ENCODE measurements around the gene STXBP6.
A peak's percentile ranks its signal among the peaks of the same experiment; 100 is the strongest.
"Not testable (repeated sequence)": the region's sequence is repeated elsewhere in the genome, so short reads cannot be mapped to it uniquely, and the experiment has no call there.

The STXBP6 gene

DNA sequence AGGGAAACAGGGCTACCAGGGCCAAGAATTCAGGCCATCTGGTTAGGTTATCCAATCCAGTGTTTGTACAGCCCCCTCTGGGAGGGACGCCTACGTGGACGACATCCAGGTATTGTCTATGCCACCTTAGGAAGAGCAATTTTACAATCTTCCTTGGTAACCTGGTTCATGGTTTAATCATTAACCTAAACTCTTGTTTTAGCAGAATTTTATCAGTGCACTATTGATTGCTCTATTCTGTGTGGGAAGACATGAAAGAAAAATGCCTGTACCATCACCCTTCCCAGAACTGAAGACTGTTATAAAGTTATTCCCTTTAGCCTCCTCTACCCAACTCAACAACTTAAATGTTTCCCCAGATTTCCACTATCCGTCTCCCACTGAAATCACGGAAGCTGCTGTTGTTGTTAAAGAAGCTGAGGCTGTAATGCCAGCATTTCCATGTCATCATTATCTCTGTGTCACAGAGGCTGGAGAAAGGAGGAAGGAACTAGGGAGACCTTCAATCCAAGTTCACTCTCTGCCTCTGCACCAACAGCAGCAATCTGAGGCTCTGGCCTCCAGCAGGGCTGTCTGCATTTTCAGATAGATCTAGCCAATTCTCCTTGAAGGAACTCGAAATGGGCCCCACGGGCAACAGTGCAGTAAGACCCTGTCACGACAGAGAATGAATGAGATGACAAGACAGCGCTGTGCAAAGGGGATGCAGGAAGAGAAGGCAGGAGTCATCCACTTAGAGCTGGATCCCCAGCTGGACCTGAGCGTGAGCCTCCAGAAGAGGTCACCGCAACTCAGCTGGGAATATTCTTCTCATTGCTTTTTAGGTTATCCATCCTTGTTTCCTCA, 232.5 kb downstream of the STXBP6 start:
- DNase-seq = no peak

DNA sequence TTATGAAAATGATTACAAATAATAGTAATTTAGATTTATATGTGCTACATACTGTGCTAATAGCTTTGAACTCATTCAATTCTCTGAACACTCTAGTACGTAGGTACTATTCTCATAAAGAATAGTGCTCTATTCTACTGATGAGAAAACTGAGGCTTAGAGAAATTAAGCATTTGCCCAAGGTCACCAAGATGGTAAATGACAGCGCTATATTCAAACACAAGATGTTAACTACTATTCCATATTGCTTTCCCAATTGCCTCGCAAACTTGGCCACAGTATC, 233.1 kb downstream of the STXBP6 start:
- DNase-seq = no peak

DNA sequence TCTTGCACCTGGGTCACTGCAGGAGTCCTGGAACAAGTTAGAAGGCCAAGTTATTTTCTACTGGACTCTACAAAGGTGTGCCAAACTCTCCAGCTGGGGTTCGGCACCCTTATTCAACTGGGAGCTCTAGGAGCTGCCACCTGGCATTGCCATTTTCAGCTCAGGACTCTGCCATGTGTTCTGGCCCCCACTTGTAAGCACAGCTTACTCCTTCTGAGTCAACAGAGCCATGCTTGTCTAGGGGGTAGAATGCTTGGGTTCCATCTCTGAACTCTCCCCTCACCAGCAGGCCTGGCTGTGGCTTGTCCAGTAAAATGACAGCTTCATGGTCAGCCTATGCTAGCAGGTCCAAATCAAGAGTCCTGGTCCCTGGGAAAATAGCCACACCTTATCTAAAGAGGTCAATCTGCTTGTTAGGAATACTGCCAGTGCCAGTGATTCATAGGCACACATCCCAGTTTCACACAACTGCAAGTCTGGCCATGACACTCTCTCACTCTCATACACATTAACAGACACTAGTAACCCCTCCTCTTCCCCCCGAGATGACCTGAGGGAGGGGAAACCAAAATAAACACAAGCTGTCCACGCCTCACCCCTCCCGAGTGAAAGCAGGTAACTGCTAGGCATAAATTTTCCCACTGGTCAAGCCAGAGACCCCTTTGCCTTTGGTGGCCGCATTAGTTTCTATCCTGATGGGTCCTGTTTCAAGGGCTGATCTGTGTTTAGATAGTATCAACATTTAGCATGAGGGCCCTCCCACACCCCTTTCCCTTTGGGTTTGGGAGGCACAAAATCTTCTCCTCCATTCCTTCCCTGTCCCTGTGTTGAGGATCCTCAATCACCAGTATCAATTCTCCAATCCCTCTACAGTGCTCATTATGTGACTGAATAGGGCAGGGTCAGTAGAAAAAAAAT, 233.7 kb downstream of the STXBP6 start:
- no peak for DNase-seq

DNA sequence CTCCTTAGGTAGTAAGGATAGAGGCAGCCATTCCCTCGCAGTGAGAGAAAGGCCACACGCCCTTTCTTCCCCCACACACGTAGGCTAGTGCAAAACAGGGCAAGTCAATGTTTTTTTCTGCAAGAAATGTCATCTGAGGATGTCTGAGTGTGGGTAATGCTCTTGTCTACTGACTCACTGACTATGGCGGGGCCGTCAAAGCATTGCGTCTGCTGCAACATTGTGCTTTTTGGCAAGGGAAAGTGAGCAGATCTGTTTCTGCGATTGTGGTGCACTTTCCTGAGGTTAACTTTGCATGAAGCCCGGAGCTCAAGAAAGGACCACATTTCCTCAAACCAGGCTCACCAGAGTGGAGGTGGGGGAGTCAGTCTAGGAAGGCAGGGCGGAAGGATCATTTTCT, 234.4 kb downstream of the STXBP6 start:
- no peak for DNase-seq

DNA sequence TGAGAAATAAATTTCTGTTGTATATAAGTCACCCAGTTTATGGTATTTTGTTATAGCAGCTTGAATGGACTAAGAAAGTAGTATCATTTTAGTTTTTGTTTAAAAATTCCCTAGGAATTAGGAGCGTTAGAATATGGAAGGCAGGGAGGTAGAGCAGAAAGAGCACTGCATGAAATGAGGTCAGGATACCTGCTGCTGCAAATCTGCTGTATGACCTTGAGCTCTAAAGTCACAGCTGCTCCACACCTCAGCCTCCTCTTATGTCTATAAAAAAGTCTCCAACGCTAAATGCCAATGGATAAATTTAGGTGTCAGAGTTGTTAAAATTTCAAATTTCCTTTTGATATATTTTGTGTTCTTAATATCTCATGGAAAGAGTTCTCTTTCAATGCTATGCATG, 235.0 kb downstream of the STXBP6 start:
- no peak for DNase-seq

DNA sequence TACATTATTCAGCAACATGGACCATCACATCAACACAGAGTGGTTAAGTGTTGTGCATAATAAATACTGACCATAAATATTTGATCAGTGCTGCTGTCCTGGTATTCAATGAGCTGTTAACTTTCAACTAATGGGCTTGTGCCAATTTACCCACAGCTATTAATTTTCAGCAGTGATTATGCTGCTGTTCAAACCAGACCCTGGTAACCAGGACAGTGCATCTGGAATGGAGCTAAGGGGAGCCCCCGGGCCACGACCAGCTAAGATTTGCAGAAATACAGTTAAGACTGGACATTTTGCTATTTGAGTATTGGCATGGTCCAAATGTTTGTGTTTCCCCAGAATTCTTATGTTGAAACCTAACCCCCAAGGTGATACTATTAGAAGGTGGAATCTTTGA, 235.6 kb downstream of the STXBP6 start:
- DNase-seq = no peak

DNA sequence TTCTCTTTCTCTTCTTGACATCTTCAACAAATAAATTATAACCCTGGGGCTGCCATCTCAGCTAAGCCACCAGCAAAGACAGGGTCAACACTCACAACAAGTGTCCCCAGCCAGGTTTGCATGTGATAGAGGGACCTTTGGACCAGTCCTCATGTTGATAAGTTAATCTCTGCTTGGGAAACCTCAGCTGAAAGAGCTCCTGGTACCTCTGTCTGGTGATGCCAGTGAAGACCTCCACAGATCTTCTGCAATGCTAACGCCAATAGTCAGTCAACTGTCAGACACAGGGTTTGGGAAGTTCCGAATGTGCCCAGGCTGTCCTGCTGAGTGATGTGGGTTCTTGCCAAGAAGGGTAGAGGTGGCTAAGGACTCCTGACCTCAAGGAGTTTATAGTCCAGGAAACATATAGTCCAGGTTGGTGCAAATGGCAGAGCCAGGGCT, 236.1 kb downstream of the STXBP6 start:
- no peak for DNase-seq

DNA sequence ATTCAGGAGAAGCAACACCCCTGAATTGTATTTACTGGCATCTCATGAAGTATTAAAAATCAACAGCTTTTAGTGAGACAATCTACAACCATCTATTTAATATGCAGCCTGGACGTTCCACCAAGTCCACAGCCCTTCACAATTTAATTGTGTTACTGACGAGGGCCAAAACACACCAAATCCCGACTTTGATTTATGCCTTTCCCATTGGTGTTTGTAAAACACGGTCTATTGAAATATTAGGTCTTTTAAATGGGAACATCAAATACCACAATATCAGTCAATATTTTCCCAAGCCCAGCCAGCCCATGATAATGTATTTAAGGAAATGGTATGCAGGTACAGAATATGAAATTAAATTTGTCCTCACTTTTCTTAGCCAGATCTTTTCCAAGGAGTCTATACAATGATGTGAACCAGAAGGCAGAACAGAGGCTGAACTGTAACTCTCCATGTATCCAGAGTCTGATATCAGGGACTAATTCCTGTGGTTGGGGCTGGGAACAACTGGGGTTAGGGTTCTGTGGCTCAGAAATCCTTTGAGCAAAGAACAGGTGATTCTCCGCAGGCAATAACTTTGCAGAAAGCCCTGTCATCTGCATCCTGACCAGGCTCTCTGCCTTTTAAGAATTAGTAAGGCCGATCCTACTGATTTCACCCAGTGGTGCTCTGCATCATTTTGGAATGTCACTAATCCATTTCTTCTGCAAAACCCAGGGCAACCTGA, 236.7 kb downstream of the STXBP6 start:
- DNase-seq = no peak

DNA sequence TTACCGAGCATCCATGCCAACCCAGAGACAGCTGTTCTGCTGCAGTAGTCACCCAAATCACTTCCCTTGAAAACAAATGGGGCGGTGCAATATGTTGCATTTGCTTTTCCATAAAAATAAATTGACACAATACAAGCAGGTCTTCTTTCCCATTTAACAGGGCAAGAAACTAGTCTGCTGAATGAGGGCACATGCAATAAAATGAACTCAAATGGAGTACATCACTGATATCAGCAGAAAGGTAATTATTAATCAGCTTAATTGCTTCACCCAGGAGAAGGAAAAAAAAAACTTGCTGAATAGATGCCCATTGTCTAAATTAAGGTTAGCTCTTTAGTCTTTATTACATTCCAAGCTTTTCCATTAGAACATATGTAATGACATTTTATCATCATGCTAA, 240.8 kb downstream of the STXBP6 start:
- DNase-seq = no peak

DNA sequence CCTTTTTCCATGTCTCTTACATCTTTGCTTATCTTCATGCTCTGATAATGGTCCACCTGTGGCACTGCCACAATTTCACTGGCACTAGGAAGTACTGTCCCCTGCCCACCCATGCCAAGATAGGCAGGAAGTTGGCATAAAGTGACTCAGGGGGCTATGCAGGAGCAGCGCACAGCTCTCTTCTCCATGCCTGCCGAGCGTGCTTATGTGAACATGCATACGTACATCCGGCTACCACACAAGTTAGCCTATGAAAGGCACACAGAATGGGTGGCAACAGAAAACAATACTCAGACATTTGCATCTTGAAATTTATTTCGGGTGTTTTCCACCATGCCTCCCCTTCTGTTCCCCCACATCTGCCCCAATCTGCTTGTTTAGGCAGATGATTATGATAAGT, 241.5 kb downstream of the STXBP6 start:
- DNase-seq = no peak

DNA sequence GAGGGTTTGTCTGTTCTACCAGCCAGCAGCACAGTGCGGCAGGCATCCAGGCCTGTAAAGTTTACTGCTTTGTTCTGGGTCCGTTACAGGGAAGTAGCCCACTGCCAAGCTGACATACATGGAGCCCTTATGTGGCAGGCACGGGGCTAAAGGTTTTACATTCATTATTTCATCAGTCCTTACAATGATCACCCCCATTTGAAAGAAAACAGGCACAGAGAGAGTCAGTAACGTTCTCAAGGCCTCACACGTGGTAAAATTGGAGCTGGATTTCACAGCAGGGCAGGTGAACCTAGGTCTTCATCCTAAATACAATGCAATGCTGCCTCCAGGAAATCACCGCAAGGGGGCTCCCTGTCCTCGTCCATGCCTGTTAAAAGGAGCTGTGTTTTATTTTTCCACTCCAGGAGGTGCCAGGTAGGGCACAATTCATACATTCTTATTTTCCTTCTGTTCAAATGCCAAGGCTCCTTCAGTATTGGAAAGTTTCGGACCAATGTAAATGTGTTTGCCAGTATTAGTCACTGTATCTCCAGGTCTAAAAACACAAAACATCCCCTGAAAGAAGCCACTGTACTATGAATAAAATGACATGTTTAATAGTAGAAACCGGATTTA, 243.8 kb downstream of the STXBP6 start:
- peak; percentile 9 for DNase-seq

DNA sequence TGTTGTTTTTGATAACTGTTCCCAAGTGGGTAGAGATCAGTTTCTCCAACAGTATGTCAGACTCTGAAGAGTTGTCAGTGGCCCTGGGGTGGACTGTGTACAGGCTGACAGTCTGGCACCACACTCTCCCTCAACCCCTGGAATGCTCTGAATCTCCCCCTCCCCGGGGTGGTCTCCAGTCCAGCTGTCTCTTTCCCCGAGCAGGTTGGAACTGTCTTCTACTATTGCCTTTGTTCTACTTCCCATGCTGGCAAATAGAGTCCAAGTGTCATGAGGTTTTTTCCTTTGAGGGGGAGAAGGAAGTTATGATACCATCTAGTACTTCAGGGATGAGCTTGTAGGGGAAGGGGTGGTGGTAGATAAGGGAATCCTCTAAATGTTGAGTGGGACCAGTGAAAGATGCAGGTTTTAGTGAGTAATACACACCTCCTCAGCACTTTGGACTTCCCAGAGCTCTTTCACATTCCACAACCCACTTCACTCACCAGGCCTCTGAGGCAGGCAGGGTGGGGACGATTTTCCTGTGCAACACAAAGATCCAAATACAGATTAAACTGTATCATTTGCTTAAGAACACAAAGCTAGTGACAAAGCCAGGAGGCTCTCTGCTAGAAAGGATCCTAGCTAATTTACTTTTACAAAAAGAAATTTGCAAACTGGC, 245.3 kb downstream of the STXBP6 start:
- no peak for DNase-seq

DNA sequence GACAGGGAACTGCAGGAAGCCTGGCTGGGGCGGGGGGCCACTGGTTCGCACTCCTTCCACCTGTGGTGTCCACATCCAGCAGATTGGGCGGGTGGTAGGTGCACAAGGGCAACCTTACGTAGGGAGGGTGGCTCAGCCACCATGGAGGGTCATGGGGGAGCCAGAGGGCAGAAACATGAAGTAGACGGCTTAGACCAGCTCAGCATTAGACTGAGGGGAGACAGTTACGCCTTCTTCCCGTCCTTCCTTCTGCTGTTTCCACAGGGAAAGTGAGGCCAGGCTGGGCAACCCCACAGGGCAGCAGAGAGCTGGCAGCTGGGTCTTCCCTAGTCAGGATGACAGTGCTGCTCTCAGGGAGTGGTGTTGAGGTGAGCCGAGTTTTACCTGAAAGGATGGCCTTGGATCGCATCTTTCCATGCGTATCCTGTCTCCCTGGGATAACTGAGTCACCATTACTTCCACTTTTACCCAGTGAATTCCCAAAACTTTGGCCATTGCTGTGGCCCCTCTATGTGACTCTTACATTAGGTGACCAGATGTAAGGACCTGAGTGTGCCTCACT, 245.9 kb downstream of the STXBP6 start:
- DNase-seq = no peak

DNA sequence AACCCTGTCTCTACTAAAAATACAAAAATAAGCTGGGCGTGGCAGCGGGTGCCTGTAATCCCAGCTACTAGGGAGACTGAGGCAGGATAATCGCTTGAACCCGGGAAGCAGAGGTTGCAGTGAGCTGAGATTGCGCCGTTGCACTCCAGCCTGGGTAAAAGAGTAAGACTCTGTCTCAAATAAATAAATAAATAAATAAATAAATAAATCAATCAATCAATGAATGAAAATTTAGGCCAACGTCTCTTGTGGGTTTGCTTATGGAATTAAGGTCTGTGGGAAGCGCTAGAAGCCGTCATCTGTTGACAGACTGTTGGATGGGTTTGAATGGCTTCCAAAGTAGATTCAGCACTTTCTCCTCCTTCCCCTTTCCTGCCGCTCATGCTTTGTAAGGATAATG, 246.5 kb downstream of the STXBP6 start:
- not testable (repeated sequence) for DNase-seq

DNA sequence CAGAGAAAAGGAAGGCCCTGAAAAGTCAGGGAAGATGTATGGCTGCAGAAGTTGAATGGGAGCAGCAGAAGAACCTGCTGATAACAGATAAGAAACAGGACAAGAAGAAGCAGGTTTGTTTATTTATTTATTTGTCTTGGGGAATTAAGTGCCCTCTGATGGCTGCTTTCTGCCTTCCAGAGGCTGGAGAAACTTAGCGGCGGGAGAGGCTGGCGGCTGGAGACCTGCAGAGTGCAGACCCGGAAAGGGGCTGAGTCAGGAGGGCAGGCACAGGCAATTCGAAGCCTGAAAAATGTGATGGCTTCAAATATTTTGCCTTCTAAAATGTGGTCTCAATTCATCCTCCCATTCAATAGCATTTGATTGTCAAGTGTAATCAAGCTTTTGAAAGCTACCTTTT, 247.7 kb downstream of the STXBP6 start:
- no peak for DNase-seq

DNA sequence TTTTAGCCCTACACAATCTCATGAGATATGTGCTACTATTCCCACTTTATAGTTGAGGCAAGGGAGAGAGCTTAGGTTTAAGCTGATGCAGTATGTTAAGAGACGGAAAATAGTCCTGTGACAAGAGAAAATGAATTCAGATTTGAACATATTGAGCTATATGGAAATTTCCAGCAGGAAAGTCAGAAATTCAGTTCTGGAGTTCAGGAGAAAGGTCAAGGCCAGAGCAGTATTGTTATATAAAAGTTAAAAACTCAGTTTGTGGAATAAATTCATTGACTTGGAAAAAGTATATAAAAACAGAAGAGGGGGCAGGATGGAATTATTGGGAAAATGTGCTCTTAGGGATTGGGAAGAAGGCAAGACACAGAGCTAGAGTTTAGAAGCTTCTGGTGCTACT, 248.9 kb downstream of the STXBP6 start:
- DNase-seq = no peak

DNA sequence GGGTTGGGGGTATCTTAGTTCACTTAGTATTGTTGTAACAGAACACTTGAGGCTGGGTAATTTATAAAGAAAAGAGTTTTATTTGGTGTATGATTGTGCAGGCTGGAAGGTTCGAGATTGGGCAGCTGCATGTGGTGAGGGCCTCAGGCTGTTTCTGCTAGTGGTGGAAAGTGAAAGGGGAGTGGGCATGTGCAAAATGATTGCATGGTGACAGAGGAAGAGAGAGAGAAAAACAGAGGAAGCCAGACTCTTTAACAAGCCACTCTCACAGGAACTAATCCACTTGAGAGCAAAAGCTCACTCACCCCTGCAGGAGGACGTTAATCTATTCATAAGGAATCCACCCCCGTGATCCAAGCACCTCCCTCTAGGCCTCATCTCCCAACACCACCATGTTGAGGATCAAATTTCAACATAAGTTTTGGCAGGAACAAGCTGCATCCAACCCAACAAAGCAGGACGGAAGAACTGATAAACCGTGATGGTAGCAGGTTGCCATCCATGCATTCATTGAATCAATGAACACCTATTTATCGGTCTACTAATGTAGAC, 251.0 kb downstream of the STXBP6 start:
- DNase-seq = no peak

DNA sequence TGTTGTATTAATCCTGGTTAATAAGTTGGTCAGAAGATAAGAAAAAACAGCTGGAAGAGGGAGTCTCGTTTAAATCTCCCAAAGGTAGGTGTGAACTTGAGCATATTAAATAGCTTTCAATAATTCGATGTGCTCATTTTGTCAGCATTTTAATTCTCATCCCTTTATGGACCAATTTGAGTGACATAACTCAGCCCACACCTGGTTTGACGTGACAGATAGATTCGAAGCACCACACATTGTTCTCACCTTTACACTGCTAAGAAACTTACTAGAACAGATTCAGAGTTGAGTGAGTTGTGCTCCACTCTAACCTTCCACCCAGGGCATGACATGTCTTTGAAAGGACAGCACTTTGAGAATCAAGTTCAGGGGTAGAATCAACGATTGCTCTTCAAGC, 254.5 kb downstream of the STXBP6 start:
- DNase-seq = no peak

DNA sequence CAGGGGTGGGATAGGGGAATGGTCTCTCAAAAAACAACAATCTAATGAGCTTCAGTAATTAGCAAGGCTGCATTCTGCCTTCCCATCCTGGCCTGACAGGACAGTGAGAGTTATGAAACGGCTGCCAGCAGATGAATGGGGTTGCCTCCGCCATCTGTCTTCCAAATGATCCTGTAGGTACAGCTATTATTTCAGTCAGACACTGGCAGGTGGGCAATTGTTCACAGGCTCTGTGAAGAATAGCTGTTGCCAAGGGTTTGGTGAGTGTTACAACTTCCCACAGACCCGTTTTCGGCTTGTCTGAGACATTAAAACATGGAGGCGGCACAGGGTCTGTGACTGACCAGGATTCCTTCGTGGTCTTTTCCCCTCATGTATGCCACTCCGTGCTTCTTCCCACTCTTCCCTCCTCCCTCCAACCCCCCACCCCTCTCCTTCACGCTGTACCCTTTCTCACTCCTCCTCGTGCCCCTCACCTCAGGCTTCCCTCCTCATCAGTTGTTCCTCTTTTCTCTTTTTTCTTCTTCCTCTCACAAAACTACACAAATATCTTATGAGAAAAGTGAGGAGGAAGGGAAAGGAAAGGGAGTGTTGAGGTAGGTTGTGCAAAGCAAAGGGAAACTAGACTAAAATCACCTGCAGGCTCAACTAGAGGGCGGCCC, 255.2 kb downstream of the STXBP6 start:
- no peak for DNase-seq

DNA sequence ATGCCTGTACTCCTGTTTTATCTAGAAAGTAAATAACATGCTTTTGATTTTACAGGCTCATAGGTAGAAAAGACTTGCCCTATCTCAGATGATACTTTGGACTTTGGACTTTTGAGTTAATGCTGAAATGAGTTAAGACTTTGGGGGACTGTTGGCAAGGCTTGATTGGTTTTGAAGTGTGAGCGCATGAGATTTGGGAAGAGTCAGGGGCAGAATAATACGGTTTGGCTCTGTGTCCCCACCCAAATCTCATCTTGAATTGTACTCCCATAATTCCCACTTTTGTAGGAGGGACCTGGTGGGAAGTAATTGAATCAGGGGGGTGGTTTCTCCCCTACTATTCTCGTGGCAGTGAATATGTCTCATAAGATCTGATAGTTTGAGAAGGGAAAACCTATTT, 259.8 kb downstream of the STXBP6 start:
- no peak for DNase-seq

DNA sequence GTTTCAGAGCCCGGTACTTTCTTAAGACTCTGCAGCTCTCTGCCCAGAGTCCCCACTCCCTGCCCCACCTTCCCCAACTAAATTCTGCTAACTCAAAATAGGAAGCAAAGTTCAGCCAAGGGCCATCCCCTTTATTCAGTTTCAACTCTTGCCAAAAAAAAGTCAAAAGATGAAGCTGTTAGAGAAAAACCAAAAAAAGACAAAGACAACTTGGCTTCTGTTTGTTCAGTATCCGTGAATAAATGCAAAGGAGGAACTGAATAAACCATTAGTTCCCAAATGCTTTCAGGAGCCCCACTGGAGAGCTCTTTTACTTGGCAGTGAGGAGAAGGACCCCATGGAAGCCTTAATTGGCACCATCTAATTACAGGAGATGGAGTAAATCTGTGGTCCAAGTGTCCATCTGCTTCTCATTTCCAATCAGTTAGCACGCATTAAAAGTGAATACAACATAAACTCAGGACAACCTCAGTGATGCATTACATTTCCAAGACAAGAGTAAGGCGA, 260.5 kb downstream of the STXBP6 start:
- no peak for DNase-seq
